GM19025 (cell line): ENCODE measurements around the gene E2F6.
"Not testable (repeated sequence)": the region's sequence is repeated elsewhere in the genome, so short reads cannot be mapped to it uniquely, and the experiment has no call there.

Source experiments
- ATAC-seq: cut with Tn5 transposase; IDR thresholded peaks from one replicate; pipeline ENCODE4 v1.9.1; 2021; ENCODE audit warnings: mild to moderate bottlenecking, low read depth, moderate library complexity; ENCODE audit not compliant: unreplicated experiment

E2F6 gene

DNA sequence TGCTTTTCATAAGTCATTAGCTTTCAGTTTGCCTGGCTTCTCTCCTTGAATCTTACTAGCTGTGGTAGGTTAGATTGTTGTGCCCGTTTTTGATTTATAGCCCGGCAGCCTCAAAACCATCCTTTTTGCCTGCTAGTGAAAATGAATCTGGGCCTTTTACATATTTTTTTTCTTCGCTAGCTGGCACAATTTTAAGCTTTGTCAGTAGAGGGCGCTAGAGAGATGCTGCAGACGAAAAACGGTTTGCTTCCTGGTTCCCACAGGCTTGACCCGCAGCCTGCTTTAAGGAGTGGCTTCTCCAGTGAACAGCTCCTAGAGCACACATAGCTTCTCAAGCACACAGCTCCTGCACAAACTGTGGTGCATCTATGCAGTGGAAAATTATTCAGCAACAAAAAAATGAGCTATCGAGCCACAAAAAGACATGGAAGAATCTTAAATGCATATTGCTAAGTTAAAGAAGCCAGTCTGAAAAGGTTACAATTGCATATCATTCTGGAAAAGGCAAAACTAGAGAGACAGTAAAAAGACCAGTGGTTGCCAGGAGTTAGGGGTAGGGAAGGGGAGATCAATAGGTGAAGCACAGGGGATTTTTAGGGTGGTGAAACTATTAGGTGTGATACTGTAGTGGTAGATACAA is 47.9 kb downstream of the E2F6 start:
- no peak for ATAC-seq

DNA sequence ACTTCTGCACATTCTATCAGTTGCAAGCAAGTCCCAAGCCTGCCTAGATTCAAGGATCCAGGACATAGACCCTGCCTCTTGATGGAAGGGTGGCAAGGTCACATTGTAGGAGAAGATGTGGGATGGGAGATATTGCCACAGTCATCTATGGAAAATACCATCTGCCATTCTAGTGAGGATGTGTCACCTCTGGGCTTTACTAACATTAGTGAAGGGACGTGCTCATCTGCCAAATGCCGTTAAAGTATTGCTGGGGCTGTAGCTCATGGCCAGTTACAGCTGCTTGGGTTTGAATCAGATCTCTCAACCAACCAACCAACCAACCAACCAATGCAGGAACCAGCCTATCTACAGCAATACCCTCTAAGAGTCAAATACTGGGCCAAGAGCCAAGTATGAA is 49.0 kb downstream of the E2F6 start:
- ATAC-seq, result no peak

DNA sequence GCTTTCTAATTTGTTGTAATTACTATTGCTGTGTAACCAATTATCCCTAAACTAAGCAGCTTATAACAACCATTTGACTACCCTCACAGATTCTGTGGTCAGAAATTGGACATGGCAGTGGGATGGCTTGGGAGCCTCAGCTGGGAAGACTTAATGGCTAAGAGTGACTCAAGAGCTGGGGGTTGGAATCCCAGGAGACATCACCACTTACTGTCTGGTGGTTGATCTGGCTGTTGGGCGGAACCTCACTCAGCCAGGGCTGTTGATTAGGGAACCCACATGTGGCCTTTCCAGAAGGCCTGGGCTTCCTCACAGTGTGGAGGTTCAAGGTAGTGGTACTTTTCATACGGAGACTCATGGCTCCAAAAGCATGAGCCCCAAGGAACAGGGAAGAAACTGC is 49.8 kb downstream of the E2F6 start:
- ATAC-seq, result no peak

DNA sequence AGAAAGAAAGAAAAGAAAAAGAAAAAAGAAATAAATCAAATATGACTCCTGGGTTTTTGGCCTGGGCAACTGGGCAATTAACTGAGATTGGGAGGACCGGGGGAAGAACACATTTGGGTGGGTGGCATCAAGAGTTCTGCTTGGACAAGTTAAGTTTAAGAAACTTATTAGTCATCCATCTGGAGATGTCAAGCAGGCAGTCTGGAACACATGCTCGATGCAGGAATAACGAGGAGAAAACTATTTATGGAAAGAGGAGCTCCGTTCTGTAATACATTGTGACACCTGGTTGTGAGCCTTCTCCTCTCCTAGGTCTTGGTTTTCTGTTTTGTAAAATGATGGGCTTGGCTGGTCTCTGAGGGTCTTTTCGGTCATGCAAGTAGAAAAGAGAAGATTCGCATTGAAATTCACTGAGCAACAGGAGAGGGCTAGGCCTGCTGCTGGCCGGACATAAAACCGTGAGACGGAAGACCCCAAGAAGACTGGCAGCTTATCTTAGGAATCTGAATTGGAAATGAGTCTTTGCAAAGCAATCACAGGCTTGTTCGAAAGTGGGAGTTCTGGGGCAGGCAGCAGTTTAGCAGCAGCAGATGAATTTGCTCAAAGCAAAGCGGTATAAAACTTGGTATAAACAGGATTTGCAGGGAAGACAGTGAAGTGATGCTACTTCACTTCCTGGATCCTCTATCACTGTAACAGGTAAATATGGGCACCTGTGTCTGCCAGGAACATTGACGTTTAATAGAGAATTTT is 51.4 kb downstream of the E2F6 start:
- ATAC-seq, result no peak

DNA sequence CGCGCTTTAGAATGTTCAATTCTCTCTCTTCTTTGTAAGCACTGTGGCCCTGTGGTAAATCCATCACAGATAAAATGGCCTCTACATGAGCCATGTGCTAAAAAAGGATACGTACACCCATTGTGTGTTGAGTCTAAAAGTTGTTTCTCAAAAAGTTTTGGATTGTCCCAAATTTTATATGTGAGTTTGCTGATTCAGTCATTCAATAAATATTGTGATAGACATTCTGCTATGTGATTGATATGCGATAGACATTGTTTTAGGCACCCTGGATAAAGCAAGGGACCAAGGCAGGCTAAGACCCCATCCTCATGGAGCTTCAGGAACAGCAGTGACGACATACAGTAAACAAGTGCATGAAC is 53.5 kb downstream of the E2F6 start:
- ATAC-seq, result no peak

DNA sequence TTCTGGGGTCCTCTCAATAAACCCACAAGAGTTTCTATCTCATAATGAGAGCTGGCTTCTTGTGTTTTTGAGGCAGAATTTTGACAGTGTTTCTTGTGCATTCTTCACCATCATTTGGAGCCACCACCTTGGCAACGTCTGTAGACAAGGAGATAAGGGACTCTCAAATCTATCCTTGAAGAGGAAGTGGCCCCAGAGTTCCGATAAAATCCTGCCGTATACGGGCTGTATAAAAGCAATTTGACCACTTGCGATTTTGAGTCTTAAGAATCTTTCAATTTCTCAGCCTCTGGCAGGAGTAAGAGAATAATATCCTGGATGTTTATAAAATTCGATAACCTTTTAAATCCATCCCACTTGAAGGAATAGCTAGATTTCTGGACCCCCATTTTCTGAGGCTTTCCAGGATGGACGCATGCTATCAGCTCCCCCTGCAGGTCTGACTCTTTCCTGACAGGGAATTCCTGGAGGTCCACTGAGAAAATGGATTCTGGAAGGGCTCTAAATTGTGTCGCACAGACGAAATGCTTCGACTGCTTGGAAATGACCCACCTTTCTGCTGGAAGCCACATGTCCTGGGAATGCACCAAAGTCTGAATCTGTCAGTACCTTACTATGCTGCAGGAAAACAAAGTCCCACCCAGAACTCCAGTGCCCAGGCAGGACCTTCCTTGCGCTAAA is 54.1 kb downstream of the E2F6 start:
- no peak for ATAC-seq

DNA sequence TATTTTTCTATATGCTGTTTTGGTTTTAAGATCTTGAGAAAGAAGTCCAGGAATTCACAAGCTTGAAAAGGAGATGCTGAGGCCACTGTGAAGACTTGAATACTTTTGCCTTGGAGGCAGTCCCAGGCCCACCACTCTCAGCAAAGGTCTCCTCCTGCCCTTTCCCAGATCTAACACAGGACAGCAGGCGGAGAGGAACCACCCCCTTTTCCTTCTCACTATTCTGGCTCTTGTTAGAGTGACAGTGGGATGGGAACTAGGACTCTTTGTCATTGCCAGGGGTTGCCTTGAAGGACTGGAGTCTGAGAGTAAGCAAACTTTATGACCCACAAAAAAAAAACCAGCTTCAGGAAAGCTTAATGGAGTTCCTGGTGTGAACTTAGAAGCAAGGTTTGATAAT is 54.7 kb downstream of the E2F6 start:
- no peak for ATAC-seq

DNA sequence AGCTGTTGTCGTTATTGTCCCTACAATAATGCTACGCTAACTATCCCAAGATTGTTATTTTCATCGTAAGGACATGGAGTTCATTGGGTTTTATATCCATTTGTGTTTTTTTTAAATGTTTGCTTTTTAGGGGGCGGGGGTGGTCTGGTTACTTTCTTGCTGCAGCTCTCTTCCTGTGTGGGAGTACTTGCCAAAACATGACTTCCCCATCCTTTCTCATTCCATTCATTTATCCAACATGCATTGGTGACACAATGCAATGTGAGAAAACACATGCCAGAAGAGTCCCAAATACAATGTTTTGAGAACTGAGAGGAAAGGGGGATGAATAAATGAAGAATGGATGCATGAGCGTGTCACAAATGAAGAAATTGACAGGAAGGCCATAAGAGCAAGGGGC is 55.9 kb downstream of the E2F6 start:
- no peak for ATAC-seq

DNA sequence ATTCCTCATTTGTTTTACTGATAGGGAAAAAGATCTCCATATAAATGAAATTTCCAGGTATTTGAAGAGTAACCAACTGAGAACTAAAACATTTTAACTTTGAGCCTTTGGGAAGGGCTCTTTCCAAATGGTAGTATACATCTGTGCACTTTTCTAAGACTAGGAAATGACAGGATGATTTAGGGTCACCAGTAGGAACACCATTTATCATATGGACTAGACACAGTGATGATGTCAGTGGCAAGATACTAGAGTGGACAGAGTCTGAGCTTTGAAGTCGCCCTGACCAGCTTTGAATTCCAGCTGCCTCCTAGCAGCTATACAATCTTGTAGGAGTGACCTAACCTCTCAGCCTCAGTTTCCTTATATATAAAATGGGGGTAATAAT is 56.4 kb downstream of the E2F6 start:
- no peak for ATAC-seq

DNA sequence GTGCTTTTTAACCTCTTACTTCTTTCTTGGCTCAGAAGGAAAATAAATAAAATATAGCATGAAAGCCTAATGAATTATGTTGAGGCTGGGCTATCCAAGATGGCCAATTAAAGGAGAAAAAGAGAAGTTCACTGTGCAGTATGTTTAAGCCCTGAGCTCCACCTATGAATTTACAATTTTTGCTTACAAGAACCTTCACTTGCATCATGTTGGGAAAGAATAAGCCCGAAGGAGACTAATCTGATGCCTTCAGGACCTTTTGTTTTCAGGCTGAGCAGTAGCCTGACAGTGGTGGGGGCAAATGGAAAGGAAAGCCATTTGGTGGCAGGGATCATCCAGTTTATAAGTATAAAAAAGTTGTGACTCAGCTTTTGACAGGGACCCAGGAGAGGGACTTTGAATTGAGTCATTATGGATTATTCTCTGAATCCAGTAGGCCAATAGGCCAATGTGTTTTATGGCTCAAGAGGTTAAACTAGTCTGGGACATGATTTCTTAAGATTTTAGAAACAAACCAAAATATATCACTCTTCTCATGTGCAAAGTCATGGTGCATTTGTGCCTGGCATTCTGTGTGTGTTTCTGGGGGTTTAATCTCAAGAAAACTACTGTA is 56.9 kb downstream of the E2F6 start:
- no peak for ATAC-seq

DNA sequence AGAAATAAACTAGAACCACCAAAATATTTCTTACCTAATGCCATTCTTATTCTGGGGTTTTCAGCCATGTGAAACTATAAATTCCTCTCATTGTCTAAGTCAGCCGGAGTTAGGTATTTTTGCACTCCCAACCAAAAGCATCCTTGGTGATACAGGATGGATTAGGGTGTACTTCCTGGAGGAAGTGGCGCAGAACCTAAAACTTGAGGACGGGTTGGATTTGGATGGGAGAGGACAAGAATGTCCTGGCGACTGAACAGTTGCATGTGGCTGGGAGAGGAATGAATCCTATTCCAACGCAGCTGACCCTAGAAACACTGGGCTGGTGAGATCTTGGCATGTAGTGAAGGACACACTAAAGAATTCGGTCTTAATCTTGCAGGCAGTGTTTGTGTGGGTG is 58.5 kb downstream of the E2F6 start:
- ATAC-seq, result no peak

DNA sequence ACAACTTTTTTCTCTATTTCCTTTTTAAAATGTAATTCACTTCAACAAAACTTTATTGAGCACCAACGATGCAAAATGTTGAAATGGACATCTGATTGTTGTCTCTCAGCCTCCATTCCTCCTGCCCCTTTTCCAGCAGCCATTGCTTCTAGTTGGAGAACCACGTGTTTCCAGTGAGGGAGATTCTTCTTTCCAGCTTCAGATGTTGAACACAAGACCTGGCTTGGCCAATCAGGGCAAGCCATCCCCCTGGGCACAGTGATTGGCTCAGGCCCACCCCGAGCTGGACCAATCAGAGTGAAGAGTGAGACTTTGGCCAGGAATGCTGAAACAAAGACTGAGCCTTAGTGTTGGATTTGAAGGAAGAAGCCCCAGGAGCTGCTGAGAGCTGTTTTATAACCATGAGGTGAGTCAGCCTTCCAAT is 59.0 kb downstream of the E2F6 start:
- no peak for ATAC-seq

DNA sequence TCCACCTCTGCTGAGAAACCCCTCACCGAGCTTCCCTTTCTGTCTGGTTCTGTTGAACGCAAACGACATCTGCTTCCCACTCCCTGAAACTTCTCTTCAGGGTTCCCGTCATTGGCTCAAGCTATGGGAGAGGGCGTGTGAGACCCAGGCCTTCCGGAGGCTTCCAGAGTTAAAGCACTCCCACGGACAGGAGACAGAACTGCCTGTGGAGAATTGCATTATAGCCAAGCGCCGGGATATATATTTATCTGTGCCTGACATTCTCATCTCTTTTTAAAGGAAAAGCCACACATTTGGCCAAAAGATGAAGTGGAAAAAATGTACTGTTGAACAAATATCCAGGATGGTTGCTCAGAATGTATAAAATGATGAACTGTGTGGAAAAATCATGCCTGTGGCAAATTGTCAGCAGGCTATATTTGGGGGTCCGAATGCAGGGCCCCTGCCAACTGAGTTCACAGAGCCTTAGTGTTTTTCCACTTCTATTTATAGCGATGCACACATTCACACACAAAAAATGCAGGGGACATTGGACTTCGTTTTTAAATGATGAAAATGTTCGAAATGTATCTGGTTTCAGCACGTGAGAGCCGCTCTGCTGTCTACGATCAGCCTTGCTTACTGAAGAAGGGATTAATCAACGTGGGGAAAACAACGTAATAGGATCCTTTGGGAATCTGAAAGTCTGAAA is 59.5 kb downstream of the E2F6 start:
- ATAC-seq, result no peak

DNA sequence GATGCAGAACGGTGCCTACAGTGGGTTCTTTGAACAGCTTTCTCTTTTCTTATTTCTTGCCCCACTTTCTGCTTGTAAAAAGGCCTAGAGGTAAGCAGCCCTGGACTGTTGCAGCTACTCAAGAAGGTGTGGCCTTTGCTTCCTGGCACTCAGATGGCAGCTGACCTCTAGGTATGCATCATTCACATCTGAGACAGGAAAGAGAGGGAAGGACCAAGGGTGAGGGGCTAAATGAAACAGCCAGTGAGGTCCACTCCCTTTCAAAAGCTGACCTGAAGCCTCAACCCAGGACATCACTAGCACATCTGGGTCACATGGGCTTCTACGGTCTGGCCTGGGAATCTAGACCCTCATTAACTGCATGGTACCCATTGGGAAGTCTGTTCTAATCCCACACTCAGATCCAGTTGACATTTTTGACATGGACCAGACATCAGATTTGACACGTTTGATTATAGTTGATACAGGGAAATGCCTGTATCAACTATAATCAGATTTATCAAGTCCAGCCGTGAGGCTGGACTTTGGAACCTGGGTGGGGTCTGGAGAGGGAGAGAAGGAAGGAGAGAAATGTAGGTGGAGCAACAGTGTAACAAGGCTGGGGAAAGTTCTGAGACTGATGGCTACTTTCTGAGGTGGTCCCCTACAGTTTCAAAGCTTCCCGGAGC is 60.2 kb downstream of the E2F6 start:
- no peak for ATAC-seq

DNA sequence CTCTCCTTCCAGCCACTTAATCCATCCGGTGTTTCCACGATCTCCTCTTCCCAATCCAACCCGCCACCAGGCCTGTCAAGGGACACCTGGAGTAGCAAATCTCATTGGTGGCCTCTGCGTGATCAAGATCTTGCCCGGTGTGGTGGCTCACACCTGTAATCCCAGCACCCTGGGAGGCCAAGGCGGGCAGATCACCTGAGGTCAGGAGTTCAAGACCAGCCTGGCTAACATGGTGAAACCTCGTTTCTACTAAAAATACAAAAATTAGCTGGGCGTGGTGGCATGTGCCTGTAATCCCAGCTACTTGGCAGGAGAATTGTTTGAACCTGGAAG is 60.9 kb downstream of the E2F6 start:
- not testable (repeated sequence) for ATAC-seq

DNA sequence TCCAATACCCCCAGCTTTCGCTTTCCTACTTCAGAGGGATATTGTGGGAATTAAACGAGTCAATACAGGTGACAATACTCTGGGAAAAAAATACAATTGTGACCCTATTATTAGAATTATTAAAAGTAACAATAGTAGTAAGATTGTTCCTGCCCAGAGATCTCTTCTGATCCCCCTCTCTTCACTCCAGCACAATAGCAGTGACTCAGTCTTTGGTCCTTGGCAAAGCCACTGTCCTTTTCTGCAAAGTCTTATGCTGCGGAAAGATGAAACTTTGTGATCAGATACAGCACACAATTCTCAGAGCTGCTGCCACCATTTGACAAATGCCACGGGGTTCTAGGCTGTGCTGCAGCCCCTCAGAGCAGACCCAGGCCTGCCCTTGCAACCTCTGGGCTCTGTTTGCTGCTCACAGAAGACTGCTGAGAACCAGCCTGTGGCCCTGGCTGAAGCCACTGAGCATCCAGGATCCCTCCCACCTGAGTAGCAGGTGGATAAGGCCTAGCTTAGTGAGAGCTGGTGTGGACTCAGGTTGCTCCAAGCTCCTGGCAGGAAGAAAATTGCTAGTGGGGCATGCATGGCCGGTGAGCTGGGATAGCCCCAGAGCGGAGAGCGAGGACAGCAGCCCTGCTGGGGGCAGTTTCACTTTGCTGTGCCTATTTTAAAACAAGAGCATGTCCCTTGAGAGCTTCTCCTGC is 61.4 kb downstream of the E2F6 start:
- no peak for ATAC-seq

DNA sequence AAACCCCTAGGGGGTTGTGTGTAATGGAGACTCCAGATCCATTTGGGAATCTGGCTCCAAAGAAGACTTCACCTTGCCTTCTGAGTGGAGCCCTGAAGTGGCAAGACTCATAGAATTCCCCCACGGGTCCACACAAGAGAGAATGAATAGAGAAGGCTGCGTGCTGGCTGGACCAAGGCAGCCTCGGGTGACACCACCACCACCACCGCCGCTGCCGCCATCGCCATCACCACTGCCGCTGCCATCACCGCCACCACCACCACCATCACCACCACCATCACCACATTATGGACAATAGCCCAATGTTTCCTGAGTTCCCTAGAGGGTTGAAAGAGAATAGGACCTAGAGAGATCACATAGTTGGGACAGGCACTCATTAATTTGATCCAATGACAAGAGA is 63.5 kb downstream of the E2F6 start:
- no peak for ATAC-seq

DNA sequence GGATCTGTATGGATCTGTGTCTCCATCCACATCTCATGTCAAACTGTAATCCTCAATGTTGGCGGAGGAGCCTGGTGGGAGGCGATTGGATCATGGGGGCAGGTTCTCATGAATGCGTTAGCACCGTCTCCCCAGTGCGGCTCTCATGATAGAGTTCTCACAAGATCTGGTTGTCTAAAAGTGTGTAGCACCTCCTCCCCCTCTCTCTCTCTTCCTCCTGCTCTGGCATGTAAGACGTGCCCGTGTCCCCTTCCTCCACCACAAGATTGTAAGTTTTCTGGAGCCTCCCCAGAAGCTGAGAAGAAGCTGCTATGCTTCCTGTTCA is 66.6 kb downstream of the E2F6 start:
- ATAC-seq, result no peak

DNA sequence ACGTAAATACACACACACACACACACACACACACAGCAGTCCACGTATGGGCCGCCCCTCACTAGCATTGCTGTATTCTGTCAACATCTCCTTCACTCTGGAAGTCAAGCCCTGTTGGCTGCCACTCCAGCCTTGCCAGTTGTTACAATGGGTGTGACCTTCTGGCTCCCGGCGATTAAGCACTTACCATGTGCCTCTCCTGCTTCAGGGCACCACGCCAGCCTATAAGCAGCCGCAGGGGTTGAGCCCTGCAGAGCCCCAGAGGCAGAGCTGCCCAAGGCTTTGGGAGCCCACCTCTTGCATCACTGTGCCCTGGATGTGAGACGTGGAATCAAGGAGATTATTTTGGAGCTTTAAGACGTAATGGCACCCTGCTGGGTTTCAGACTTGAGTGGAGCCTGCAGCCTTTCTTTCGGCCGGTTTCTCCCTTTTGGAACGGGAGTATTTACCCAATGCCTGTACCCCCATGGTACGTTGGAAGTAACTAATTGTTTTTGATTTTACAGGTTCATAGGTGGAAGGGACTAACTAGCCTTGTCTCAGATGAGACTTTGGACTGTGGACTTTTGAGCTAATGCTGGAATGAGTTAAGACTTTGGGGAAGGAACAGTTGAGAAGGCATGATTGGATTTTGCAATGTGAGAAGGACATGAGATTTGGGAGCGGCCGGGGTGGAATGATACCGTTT is 67.1 kb downstream of the E2F6 start:
- no peak for ATAC-seq

DNA sequence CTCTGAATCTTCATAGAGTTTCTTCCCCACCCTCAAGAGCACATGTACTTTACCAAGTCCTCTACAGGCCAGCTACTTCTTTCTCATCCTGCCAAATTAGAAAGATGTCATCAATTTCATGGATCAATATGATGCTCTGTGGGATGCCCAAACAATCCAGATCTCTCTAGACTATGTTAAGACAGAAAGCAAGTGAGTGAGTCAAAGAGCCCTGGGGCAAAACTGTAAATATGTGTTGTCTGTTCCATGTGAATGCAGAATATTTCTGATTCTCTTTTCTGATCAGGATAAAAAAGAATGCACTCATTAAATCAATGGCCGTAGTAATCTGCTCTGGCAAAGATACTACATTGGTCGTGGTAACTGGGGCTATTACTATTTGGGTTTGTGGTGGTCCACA is 68.4 kb downstream of the E2F6 start:
- no peak for ATAC-seq
